GM19351 (cell line): ENCODE measurements around the gene KCNIP1.

ENCODE experiments used
- ATAC-seq: cut with Tn5 transposase; IDR thresholded peaks from one replicate; pipeline ENCODE4 v1.9.1; 2021; ENCODE audit warnings: mild to moderate bottlenecking, moderate library complexity; ENCODE audit not compliant: unreplicated experiment

The KCNIP1 gene

DNA sequence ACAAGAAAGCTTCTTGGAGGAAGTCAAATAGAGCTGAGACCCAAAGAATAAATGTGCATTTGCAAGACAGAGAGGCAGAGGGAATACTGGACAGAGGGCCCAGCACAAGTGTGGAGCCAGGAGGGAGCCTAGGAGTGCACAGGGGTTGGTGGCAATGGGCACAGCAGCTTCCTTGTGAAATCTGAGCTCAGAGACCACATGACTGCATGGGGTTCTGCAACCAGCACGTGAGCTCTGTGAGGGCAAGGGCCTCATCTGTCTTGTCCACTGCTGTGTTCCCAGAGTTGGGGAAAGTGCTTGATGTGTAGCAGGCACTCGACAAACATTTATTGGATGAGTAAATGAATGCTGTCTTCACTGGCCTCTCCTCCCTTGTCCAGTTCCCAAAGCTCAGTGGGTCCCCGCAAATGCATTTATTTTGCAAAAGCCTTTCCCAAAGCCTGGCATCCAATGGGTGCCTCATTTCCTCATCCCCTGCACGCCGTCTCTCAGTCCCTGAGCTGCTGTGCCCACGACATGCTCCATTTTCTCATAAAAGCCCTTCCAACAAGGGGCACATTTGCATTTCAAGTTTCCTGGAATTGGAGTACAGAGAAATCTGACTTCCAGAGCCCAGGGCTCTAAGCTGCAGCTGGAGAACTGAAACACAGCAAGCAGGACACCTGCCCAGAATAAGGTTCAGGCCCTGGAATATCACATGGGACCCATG lies 58.5 kb downstream of the KCNIP1 start:
- ATAC-seq, result no peak

DNA sequence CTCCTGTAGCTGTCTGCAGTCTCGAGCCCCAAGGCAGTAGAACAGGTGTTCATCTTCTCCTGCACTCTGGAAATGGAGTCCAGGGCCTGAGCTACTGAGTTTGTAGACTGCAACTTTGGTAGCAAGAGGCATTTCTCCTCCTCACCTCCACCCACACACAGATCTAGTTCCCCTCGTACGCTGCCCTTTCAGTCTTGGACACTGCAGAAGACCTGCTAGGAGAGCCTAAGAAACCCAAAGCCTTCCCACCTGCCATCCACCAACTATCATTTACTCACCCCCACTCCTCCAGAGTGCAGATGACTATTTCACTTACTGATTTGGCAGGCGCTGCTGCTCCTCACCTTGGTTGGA lies 59.0 kb downstream of the KCNIP1 start:
- no peak for ATAC-seq

DNA sequence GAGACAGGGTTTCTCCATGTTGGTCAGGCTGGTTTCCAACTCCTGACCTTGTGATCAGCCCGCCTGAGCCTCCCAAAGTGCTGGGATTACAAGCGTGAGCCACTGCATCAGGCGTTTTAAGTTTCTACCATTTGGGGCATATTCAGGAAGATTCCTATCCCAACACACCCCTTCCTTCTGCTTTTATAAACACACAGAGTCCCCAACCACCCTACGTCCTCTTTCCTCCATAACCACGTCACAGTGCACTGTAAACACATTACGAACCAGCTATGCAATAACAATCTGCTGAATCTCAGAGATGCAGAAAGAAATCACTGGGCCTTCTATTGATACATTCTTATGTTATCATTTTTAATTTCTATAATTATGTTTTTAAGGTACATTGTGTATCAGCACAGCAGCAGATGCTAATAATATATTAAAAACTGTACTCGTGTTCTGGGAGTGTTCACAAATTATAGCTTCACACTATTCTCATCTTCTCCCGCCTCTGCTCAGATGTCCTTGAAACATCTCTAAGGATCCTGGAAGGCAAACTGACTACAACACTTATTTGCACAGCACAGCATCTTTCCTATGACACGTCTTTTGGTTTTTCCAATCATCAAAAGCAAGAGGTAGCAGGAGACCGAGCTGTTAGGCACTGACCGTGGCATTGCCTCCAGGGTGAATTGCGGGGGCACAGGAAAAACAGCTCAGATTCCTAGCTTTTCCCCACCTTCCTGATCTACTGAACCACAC lies 60.2 kb downstream of the KCNIP1 start:
- no peak for ATAC-seq

DNA sequence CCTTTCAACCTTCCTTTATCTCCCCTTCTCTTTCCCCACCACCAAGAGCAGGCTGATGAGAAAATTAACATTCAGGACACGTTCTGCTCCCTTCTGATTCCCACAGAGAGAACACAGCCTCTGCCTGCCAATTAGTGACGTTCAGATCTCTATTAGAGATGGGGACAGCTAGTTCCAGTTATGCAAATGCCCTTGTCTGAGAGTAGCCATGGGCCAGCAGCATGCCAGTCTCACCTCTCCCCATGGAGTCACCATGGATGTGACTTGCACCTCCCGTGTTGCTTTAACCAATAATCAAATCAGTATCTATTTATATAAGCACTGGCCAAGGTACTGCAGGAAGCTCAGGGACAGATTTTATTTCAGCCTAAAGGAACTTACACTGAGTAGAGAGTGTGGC lies 61.3 kb downstream of the KCNIP1 start:
- no peak for ATAC-seq

DNA sequence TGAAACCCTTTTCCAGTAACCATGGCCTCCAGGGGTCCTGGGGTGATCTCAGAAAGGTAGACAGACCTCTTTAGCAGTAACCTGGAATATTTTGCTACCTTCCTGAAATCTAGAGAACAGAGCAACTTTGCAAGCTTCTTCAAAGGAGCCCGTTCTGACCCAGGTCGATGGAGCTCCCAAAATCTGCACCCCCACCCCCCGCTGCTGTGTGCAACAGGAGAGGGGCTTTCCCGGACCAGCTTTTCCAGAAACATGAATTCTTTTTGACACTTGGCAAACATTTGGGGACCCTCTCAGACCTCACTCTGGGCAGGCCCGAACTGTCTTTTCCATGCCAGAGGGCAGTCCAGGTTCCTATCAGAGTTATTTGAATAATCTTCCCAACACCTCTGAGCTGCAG lies 65.3 kb downstream of the KCNIP1 start:
- ATAC-seq, result no peak

DNA sequence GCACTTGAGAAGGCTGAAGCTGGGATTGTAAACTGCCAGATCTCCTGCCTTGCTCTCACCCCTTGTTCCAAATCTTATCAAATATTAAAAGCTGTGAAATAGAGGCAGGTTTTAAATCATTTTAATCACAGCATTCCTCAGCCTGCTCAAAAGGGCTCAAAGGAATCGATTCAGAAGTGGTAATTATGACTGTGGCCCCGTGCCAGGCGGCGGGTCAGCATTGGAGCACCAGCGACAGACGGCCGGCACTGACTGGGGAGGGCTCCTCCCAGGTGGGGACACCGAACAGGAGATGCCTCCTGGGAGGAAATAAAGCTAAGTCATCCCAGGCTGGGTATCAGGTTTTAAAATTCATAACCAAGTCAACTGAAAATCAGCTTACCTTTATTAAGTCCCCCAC lies 66.7 kb downstream of the KCNIP1 start:
- ATAC-seq, result no peak

DNA sequence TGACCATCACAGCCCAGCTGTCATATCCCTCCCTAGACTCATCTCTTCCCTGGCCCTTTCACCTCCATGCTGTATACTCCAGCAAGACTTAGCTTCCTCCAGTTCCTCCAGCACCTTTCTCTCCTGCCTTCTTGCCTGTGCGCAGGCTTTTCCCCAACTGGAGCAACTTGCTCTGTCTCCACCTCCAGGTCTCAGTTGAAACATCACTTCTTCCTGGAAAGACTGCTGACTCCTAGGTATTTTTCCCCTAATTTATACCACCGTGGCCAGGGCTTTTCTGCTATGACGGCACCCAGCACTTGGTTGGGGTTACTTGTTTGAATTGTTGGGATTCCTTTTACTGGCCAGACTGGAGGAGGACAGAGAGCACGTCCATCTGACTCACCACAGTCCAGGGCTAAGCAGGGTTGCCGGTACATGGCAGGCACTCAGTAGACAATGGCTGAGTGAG lies 67.5 kb downstream of the KCNIP1 start:
- no peak for ATAC-seq

DNA sequence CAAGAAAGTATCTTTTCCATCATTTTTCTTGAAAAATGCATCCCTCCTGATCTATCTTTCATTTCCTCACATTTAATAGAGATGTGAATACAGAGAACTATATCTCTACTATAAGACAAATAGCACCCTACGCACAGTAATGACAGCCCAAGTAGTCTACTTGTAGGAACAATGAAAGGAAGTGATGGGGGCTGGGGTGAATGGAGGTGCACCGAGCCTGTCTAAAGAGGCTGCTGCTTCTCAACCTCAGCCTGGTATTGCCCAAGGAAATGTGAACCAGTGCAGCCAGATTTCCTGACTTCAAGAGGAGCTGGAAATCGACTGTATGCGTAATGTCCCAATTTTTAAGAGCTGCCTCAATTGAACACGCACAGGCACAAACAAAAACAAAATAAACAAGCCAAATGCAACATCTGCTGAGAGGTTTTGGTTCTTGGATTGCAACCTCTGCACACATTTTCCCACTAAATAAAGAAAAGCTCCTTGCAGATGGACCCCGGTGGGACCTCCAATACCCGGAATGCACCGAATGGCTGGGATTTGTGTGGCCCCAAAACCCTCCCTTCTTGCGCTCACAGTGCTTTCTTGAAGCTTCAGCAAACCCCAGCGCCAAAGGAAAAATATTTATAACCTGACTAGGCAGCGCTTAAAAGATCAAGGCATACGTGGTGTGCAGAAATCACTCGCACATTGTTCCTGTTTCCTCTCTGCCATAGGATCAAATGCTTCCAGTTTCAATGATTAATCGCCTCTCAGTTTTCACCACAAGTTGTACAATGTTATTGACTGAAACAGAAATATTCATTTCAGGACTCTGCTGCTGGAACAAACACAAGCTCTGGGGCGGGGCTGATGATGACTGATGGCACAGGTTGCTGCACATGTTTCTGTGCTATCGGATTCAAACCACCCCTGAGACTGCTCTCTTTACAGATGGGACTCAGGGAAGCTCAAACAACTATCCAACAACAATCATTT lies 68.3 kb downstream of the KCNIP1 start:
- peak; percentile 91 for ATAC-seq

DNA sequence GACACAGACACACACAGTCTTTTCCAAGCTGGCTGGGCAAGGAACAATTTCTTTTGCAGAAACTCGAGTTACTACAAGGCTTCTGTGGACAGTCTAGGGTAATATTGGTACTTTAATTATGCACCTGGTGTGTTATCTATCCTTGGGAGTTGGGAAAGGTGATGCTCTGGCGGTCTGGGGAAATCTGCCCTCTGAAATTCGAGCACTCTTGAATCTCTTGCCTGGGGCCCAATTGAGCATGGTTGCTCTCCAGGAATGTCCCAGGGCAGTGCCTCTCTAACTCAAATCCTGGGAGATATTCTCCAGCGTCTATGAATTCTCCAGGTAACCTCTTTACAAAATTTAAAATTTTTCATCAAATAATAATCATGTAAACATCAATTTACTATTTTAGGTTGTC lies 69.3 kb downstream of the KCNIP1 start:
- no peak for ATAC-seq

DNA sequence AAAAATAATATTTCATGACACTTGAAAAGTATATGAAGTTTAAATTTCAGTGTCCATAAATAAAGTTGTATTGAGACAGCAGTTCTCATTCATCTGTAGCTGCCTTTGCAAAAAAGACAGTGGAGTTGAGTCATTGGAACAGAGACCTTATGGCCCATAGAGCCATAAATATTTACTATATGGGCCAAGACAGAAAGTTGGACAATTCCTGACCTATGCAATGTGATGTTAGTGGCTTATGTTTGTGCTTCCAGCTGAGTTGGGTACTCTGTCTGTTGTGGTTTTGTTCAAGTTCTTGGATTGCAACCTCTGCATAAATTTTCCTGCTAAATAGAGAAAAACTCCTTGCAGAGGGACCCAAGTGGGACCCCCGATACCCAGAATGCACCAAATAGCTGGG lies 69.8 kb downstream of the KCNIP1 start:
- ATAC-seq, result no peak

DNA sequence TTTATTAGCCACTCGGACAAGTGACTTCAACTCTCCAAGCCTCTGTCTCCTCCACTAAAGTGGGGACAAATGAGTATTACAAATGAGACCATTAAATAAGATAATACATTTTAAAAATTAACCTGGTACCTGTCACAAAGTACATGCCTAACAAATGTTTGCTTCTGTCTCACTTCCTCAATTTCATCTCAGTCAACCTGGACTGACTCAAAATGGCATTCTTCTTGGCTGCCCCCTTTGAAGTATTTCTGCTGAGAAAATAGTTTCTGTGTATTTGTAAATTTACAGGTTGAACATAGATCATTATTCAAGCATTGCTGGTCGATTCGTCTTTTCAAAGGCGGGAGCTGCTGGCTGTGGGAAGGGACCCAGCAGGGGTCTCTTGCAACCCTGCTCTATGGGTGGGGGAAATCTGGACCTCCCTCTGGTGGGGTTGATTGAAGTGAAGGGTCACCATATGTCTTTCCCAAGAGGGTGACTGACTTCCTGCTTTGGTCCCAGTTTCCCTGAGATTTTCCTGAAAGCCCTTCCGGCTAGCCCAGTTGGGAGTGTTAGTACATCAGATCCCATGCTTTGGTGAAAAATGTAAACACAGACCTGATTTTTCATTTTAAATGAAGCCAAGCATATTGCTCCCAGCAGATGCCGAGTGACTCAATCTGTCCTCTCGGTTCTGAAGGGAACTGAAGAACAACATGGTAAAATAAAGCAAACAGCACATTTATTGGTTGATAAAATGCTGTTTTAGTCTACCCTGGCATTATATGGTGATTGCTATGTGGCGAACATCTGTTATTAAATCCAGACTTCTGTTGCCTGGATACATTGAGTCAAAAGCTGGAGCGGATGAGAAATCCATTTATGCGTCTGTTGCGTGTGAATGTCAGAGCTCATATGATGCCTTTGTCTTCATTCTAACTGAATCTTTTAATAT lies 73.0 kb downstream of the KCNIP1 start:
- ATAC-seq, result peak; percentile 48

DNA sequence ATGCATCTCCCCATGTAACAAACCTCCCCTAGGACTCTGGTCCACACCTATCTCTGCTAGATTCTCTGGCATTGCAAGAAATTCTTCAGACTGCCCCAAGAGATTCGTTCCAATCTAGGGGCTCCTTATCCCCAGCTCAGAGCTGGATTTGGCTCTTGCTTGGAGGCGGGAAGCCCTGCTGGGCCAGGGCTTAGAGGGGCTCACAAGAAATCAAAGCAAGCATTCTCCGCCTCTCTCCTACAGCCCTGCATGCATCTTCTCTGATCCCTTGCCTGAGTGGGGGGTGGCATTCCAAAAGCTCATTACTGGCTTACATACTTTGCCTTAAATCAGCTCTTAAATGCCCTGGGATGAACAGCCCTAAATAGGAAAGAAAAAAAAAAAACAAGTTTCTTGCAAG lies 75.8 kb downstream of the KCNIP1 start:
- no peak for ATAC-seq

DNA sequence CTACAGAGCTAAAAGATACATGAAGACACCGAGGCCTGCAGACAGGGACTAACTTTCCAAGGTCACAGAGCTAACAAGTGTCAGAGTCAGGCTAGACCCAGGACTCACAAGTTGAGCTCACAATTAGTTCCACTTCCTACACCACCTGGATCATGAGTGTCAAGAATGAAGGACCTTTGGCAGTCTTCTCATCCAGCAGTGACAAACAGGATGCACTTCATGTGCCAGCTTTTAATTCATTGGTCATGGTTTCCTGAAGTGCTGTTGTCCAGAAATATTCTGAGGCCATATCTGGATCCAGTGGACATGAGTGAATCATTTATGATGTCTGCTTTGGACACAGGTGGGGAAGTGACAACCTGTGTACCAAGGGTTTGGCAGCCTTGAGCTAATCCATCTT lies 77.4 kb downstream of the KCNIP1 start:
- ATAC-seq, result no peak

DNA sequence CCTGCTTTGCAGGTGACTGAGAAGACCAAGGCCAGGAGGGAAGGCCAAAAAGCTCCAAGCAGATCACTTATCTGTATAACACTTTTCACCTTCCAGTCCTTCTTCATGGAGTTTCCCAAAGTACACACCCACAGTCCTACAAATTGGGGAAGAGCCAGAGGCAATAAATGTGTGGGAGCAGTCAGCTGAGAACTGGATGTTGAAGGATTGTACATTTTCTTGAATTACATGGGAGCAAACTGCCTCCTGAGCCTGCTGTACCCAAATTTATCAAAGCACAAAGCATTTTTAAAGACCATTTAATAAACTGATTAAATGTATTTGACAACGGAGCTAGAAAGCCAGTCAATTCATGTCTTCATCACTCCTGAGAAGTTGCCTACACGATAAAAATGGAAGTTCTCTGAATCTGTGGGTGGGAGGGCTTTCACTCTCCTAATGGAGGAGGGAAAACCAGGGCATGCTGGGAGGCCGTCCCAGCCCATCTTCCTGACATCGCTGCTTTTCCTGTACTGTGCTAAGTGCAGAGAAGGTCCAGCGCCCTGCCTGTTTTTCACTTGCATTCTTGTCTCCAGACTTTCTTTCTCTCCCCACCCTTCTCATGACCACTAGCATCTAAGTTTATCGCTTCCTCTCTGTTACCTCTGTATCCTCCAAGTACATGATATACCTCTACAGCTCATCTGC lies 79.0 kb downstream of the KCNIP1 start:
- ATAC-seq, result no peak

DNA sequence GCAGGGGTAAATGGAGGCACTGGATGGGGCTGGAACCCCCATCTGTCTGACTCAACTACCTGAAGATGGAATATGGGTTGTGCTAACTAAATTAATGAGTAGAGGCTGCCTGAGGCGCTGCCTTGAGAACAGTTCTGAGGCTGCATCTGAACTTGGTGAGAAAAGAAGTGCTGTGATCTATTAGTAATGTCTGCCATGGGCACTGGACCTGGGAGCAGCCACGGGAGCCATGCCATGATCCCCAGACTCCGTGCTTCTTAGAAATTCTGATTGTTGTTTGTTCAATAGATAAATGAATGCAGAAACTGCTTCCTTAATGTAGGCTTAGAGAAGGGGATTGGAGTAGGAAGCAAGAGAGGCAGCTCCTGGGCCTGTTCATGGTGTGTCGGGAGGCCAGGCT lies 80.2 kb downstream of the KCNIP1 start:
- ATAC-seq, result no peak

DNA sequence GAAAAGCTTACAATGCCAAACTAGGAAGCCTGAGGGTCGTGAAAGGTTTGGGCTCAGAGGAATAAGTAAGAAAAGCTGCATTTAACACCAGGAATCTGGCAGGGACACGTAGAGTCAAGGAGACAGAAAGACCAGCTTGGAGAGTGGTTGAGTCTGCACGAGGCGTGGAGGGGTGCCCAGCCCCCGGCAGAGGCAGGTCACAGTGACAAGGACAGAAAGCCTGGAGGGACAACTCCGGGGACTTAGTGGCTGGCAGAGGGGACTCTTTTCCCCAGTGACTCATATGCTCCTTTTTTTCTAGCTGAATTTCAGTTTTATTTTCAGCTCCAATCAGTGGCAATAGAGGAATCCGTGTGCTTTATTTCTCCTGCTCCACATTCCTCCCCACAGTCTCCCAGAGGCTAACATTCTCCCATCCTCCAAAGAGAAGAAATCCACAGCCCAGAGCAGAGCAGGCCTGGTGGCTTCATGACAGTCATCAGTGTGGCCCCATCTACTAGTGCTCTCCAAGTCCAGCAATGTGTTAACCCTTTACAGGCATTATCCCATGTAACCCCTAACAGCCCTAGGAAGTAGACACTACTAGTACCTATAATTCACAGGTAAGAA lies 80.7 kb downstream of the KCNIP1 start:
- no peak for ATAC-seq

DNA sequence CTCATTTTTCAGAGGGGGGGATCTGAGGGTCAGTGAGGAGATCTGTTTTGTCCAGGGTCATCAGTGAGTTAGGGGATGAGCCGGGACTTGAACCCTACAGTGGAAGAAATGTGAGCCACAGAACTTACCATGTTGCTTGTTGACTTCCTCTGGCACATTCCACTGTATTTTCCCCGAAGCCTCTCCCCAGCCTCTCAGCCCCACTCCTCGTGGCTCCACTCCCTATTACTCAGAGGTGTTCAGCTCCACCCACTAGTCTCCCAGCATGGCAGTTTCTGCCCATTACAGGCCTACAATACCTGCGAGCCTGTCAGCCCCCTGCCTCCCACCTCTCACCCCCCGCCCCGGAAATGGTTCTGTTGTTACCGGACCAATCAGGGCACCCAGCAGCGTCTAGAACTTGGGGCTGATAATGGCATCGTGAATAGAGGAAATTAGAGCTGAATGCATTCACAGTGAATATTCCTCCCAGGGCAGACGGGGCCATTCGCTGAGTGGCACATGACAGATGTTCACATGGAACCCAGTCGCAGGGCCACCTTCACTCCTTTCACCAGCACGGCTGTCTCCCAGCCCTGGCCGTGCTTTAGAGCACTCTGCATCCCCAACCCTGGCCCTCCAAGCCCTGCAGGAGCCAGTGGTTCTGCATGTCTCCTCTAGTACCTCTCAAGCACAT lies 81.6 kb downstream of the KCNIP1 start:
- no peak for ATAC-seq

DNA sequence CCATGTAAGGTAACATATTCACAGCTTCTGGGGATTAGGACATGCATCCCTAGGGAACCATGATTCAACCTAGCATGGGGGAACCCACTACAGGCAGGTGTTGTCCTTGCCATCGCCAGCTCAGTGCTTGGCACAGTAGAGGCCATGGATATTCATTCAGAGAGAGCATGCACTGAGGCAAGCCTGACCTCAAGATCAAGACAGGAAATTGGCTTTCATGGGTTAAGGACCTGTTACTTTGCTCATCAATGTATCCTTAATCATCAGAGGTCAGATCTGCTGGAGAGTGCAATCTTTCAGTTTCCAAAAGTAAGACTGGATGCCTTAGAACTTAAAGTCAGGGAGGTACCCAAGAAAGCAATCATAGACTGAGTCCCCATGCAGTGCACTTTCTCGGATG lies 84.0 kb downstream of the KCNIP1 start:
- no peak for ATAC-seq

DNA sequence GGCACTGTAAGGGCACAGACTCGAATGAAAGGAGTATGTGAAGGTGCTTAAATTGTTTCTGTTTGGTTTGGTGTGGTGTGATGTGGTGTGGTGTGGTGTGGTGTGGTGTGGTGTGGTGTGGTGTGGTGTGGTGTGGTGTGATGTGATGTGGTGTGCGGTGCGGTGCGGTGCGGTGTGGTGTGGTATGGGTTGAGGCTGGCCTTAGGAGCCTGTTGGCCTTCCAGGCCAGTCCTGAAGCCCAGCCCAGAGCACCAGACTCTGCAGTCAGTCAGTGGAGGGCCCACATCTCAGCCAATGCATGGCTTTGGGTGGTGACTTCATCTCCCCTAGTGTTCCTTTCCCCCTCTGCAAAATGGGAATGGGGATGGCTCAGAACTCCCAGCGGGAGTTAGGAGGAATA lies 85.8 kb downstream of the KCNIP1 start:
- no peak for ATAC-seq
